Central memory CD4-positive, alpha-beta T cell (primary cell): ENCODE data around the gene RTN4IP1.

Experiments used
- DNase-seq: peaks from one replicate; pipeline ENCODE4 v3.0.0; 2022

Gene RTN4IP1

GRCh38 chr6:106540907-106541306, 88.4 kb downstream of the RTN4IP1 start:
- DNase-seq: no peak

- DNase-seq: no peak
Observed at GRCh38 chr6:106540432-106540831, 88.9 kb downstream of the RTN4IP1 start.

- no peak for DNase-seq
Observed at GRCh38 chr6:106539936-106540335, 89.4 kb downstream of the RTN4IP1 start.

- no peak for DNase-seq
Observed at GRCh38 chr6:106538145-106538544, 91.2 kb downstream of the RTN4IP1 start.

- DNase-seq: no peak
Observed at GRCh38 chr6:106537662-106538061, 91.6 kb downstream of the RTN4IP1 start.

- no peak for DNase-seq
Observed at GRCh38 chr6:106536851-106537250, 92.4 kb downstream of the RTN4IP1 start.

- no peak for DNase-seq
Observed at GRCh38 chr6:106536357-106536756, 92.9 kb downstream of the RTN4IP1 start.

GRCh38 chr6:106535012-106535411, 94.3 kb downstream of the RTN4IP1 start:
- no peak for DNase-seq

- peak; percentile 24 for DNase-seq
Observed at GRCh38 chr6:106534564-106534982, 94.7 kb downstream of the RTN4IP1 start.

GRCh38 chr6:106534004-106534403, 95.3 kb downstream of the RTN4IP1 start:
- no peak for DNase-seq

- no peak for DNase-seq
Observed at GRCh38 chr6:106533054-106533453, 96.2 kb downstream of the RTN4IP1 start.

GRCh38 chr6:106530502-106530901, 98.8 kb downstream of the RTN4IP1 start:
- no peak for DNase-seq

GRCh38 chr6:106530026-106530425, 99.3 kb downstream of the RTN4IP1 start:
- no peak for DNase-seq

- DNase-seq: no peak
Observed at GRCh38 chr6:106529438-106529837, 99.9 kb downstream of the RTN4IP1 start.

- no peak for DNase-seq
Observed at GRCh38 chr6:106528521-106528920, 100.8 kb downstream of the RTN4IP1 start.

GRCh38 chr6:106527979-106528378, 101.3 kb downstream of the RTN4IP1 start:
- no peak for DNase-seq

GRCh38 chr6:106527117-106527516, 102.2 kb downstream of the RTN4IP1 start:
- no peak for DNase-seq

GRCh38 chr6:106525882-106526275, 103.4 kb downstream of the RTN4IP1 start:
- DNase-seq: peak; percentile 37

GRCh38 chr6:106525107-106525881, 104.0 kb downstream of the RTN4IP1 start:
- DNase-seq: peak; percentile 38

- DNase-seq: no peak
Observed at GRCh38 chr6:106522562-106523250, 106.6 kb downstream of the RTN4IP1 start.
